H9 (cell line): ENCODE results near the gene TIAM1. TPM values are rescaled to one million over a fixed set of nuclear protein-coding genes. Genes with fewer than 3 reads are reported as not detected.

Experiments
- DNase-seq: peaks from one replicate; pipeline ENCODE4 v3.0.0-alpha.2; 2017
- H2AFZ ChIP-seq: one replicate; pipeline ENCODE4 v1.6.1; 2013; ENCODE audit warnings: mild to moderate bottlenecking, low read length, control low read depth, moderate library complexity
- H2AK5ac ChIP-seq: 2 replicates; pipeline ENCODE4 v1.6.1; 2013; ENCODE audit warnings: low read length, control low read depth, mixed read lengths; ENCODE audit not compliant: insufficient read length
- H2BK120ac ChIP-seq: one replicate; pipeline ENCODE4 v1.6.1; 2013; ENCODE audit warnings: low read depth, mild to moderate bottlenecking, low read length, control low read depth, inconsistent platforms; ENCODE audit not compliant: poor library complexity, severe bottlenecking
- H2BK12ac ChIP-seq: 2 replicates; pipeline ENCODE4 v1.6.1; 2013; ENCODE audit warnings: low read length, control low read depth, mixed read lengths, low read depth; ENCODE audit not compliant: insufficient read length
- H2BK15ac ChIP-seq: 2 replicates; pipeline ENCODE4 v1.6.1; 2013; ENCODE audit warnings: low read depth, low read length, control low read depth
- H2BK20ac ChIP-seq: one replicate; pipeline ENCODE4 v1.6.1; 2013; ENCODE audit warnings: low read depth, mild to moderate bottlenecking, low read length, control low read depth, inconsistent platforms; ENCODE audit not compliant: poor library complexity, severe bottlenecking
- H2BK5ac ChIP-seq: 2 replicates; pipeline ENCODE4 v1.6.1; 2013; ENCODE audit warnings: low read length, control low read depth, mixed read lengths; ENCODE audit not compliant: insufficient read length
- H3K14ac ChIP-seq: 2 replicates; pipeline ENCODE4 v1.6.1; 2013; ENCODE audit warnings: low read length, control low read depth; ENCODE audit not compliant: insufficient read depth
- H3K18ac ChIP-seq: 2 replicates; pipeline ENCODE4 v1.6.1; 2013; ENCODE audit warnings: low read depth, mild to moderate bottlenecking, mixed read lengths, low read length, control low read depth; ENCODE audit not compliant: insufficient read length
- H3K23ac ChIP-seq: 2 replicates; pipeline ENCODE4 v1.6.1; 2013; ENCODE audit warnings: low read length, control low read depth, mixed read lengths, low read depth; ENCODE audit not compliant: insufficient read length
- H3K23me2 ChIP-seq: 2 replicates; pipeline ENCODE4 v1.6.1; 2013; ENCODE audit warnings: low read depth, mild to moderate bottlenecking, mixed read lengths, low read length, control low read depth; ENCODE audit not compliant: insufficient read length, poor library complexity, severe bottlenecking
- H3K27ac ChIP-seq: 2 replicates; pipeline ENCODE4 v1.5.1; 2013; ENCODE audit warnings: low read length, control low read depth, mixed read lengths, low read depth; ENCODE audit not compliant: insufficient read length
- H3K27me3 ChIP-seq: 2 replicates; pipeline ENCODE4 v1.6.1; 2013; ENCODE audit warnings: low read length, control low read depth, inconsistent platforms; ENCODE audit not compliant: insufficient read depth
- H3K4ac ChIP-seq: 2 replicates; pipeline ENCODE4 v1.6.1; 2013; ENCODE audit warnings: low read depth, mild to moderate bottlenecking, control low read depth, inconsistent platforms, low read length, moderate library complexity
- H3K4me1 ChIP-seq: 2 replicates; pipeline ENCODE4 v1.6.1; 2013; ENCODE audit warnings: low read length, control low read depth, inconsistent platforms; ENCODE audit not compliant: insufficient read depth
- H3K4me2 ChIP-seq: 2 replicates; pipeline ENCODE4 v1.6.1; 2013; ENCODE audit warnings: low read length, control low read depth, mixed read lengths; ENCODE audit not compliant: insufficient read length, insufficient read depth
- H3K56ac ChIP-seq: 2 replicates; pipeline ENCODE4 v1.6.1; 2013; ENCODE audit warnings: low read depth, mild to moderate bottlenecking, mixed read lengths, low read length, control low read depth; ENCODE audit not compliant: insufficient read length
- H3K79me1 ChIP-seq: 2 replicates; pipeline ENCODE4 v1.6.1; 2013; ENCODE audit warnings: low read depth, mild to moderate bottlenecking, moderate library complexity, low read length, control low read depth, inconsistent platforms; ENCODE audit not compliant: insufficient read depth, poor library complexity, severe bottlenecking
- H3K79me2 ChIP-seq: 2 replicates; pipeline ENCODE4 v1.6.1; 2013; ENCODE audit warnings: low read length, control low read depth, inconsistent platforms; ENCODE audit not compliant: insufficient read depth
- H3K9ac ChIP-seq: 2 replicates; pipeline ENCODE4 v1.6.1; 2013; ENCODE audit warnings: low read length, control low read depth, mixed read lengths; ENCODE audit not compliant: insufficient read length; ENCODE audit errors: extremely low read depth
- H3K9me3 ChIP-seq: one replicate; pipeline ENCODE4 v1.6.1; 2013; ENCODE audit warnings: low read depth, low read length, inconsistent platforms; ENCODE audit not compliant: control insufficient read depth
- H3T11ph ChIP-seq: one replicate; pipeline ENCODE4 v1.6.1; 2013; ENCODE audit warnings: mild to moderate bottlenecking, low read length, control low read depth, inconsistent platforms
- H4K20me1 ChIP-seq: one replicate; pipeline ENCODE4 v1.6.1; 2013; ENCODE audit not compliant: control insufficient read depth, insufficient read length, insufficient read depth
- H4K5ac ChIP-seq: 2 replicates; pipeline ENCODE4 v1.6.1; 2013; ENCODE audit warnings: low read depth, mild to moderate bottlenecking, mixed read lengths, low read length, control low read depth; ENCODE audit not compliant: insufficient read length
- H4K8ac ChIP-seq: replicated peaks from 2 replicates; pipeline ENCODE4 v1.6.1; 2013; ENCODE audit warnings: low read length, control low read depth, mixed read lengths, low read depth; ENCODE audit not compliant: insufficient read length
- H4K91ac ChIP-seq: 2 replicates; pipeline ENCODE4 v1.6.1; 2013; ENCODE audit warnings: low read depth, mild to moderate bottlenecking, moderate library complexity, mixed read lengths, low read length, control low read depth; ENCODE audit not compliant: insufficient read length
- H3K27ac Mint-ChIP-seq, 3 experiments: 2 replicates in 2 of 3; 3 replicates in 1 of 3; pipeline ENCODE4 v1.8.0; 2020 to 2021; ENCODE audit warnings: mixed read lengths in 3 of 3, mild to moderate bottlenecking in 1 of 3, moderate library complexity in 1 of 3
- H3K27me3 Mint-ChIP-seq: 2 replicates; pipeline ENCODE4 v1.8.0; 2021; ENCODE audit warnings: low read depth, mild to moderate bottlenecking, moderate library complexity, mixed read lengths
- H3K36me3 Mint-ChIP-seq, 3 experiments: 2 replicates in 2 of 3; 3 replicates in 1 of 3; pipeline ENCODE4 v1.8.0; 2020 to 2021; ENCODE audit warnings: low read depth in 3 of 3, mixed read lengths in 3 of 3; ENCODE audit not compliant: insufficient read depth in 1 of 3
- H3K4me1 Mint-ChIP-seq, 2 experiments: 2 replicates each; pipeline ENCODE4 v1.8.0; 2020; ENCODE audit warnings: mixed read lengths in 2 of 2
- H3K4me3 Mint-ChIP-seq, 2 experiments: 2 replicates in 1 of 2; 3 replicates in 1 of 2; pipeline ENCODE4 v1.8.0; 2020 to 2021; ENCODE audit warnings: mild to moderate bottlenecking in 2 of 2, mixed read lengths in 2 of 2, moderate library complexity in 1 of 2
- H3K9me3 Mint-ChIP-seq, 2 experiments: 2 replicates in 1 of 2; 3 replicates in 1 of 2; pipeline ENCODE4 v1.8.0; 2020; ENCODE audit warnings: mild to moderate bottlenecking in 2 of 2, mixed read lengths in 2 of 2, moderate library complexity in 1 of 2
- CTCF ChIP-seq: fragments of 200-600 bp; sonication (generic); conservative IDR thresholded peaks from 3 replicates; pipeline ENCODE4 v1.8.0; 2021; ENCODE audit warnings: antibody characterized with exemption, mild to moderate bottlenecking
- WGBS: extraction: QIAGEN DNeasy Blood & Tissue Kit; methylation state at CpG from one replicate; pipeline ENCODE4 v1.1.7; 2013; ENCODE audit warnings: missing lambda C conversion rate, low lambda C conversion rate, mixed read lengths; ENCODE audit not compliant: insufficient read length; ENCODE audit errors: extremely low coverage; 5-methylcytosine and 5-hydroxymethylcytosine counted together
- total RNA-seq: library from RNA; stranded (reverse); gene quantifications from 2 replicates; pipeline ENCODE4 v1.2.1, GENCODE V29; 2021

TIAM1 gene
- total RNA-seq, 1 experiment from 2014 or later = 23.1 TPM

- Histone ChIP-seq H3T11ph (no peak overlapping the region), H2BK20ac (no peak overlapping the region), H4K91ac (no peak overlapping the region), H2AK5ac (no peak overlapping the region), H3K18ac (no peak overlapping the region), H3K27ac (no peak overlapping the region), H3K56ac (no peak overlapping the region), H3K4me1 (no peaks in the 10 kb centered on the region), H4K5ac (no peak overlapping the region), H2BK15ac (no peak overlapping the region), H3K9ac (no peak overlapping the region), H3K79me2 (no peaks in the 10 kb centered on the region), H2BK120ac (no peak overlapping the region), H3K79me1 (no peaks in the 10 kb centered on the region), H3K4ac (no peak overlapping the region), H3K9me3 (no peaks in the 10 kb centered on the region), H2BK5ac (no peak overlapping the region), H3K23me2 (no peaks in the 10 kb centered on the region), H4K20me1 (no peaks in the 10 kb centered on the region), H3K4me2 (no peak overlapping the region), H4K8ac (no peak overlapping the region), H3K14ac (no peak overlapping the region), H2AFZ (no peak overlapping the region), H2BK12ac (no peak overlapping the region), H3K23ac (no peak overlapping the region), H3K27me3 (no peaks in the 10 kb centered on the region)
- DNase-seq = no peak
- H3K4me3 Mint-ChIP-seq = no peak overlapping the region
- H3K4me1 Mint-ChIP-seq = peaks cover 34% of the 10 kb centered on the region in 2 experiments
- TF ChIP-seq CTCF = no peak
- peak overlapping the region in 1 of 3 experiments; percentile 89; a peak in 3 of 7 replicates for H3K27ac Mint-ChIP-seq
- H3K36me3 Mint-ChIP-seq = peaks cover 2 to 27% (median 5%) of the 10 kb centered on the region in 3 experiments; a peak in 5 of 7 replicates
- H3K27me3 Mint-ChIP-seq = no peaks in the 10 kb centered on the region
- H3K9me3 Mint-ChIP-seq = no peaks in the 10 kb centered on the region
- WGBS = no CpG with 5 or more reads among the region's 6 CpGs
Observed at GRCh38 chr21:31124010-31124409, 220.1 kb downstream of the TIAM1 start.
